Brain microvascular endothelial cell (primary cell): ENCODE measurements around the gene DIAPH3.

Experiments
- DNase-seq: peaks from one replicate; pipeline ENCODE4 v3.0.0-alpha.2; 2020
- H3K27ac ChIP-seq: fragments of 250-450 bp; sonication (Bioruptor Pico); 2 replicates; pipeline ENCODE4 v1.5.1; 2020; ENCODE audit warnings: mild to moderate bottlenecking, moderate library complexity
- H3K27me3 ChIP-seq: fragments of 250-450 bp; sonication (Bioruptor Pico); replicated peaks from 2 replicates; pipeline ENCODE4 v1.5.1; 2020; ENCODE audit warnings: mild to moderate bottlenecking
- H3K36me3 ChIP-seq: fragments of 250-450 bp; sonication (Bioruptor Pico); replicated peaks from 2 replicates; pipeline ENCODE4 v1.5.1; 2020; ENCODE audit warnings: mild to moderate bottlenecking
- H3K4me3 ChIP-seq: 2 replicates; pipeline ENCODE4 v1.5.1; 2011; ENCODE audit warnings: low read depth, mild to moderate bottlenecking, control low read depth, low read length, moderate library complexity
- CTCF ChIP-seq: IDR thresholded peaks from 2 replicates; pipeline ENCODE4 v1.5.1; 2011; ENCODE audit warnings: low read depth, mild to moderate bottlenecking, moderate library complexity, low read length, control low read depth, inconsistent platforms; ENCODE audit errors: missing control alignments
- in situ Hi-C: cut with HindIII; loops from 2 replicates; pipeline ENCODE4 v1.10.0; 2017; ENCODE audit warnings: low sequenced_read_pairs, low pct_ligation_motif_present

The DIAPH3 gene

GRCh38 chr13:59651479-59651878 is 512.2 kb downstream of the DIAPH3 start:
- H3K36me3 ChIP-seq = no peaks in the 10 kb centered on the region
- no peak for DNase-seq
- no peak overlapping the region for H3K4me3 ChIP-seq
- TF ChIP-seq CTCF = no peak
- no peaks in the 10 kb centered on the region for H3K27me3 ChIP-seq
- H3K27ac ChIP-seq = no peak overlapping the region
- in situ Hi-C loops = no loop called here

GRCh38 chr13:59643906-59644626 is 519.7 kb downstream of the DIAPH3 start:
- Histone ChIP-seq H3K27ac (no peak overlapping the region), H3K36me3 (no peaks in the 10 kb centered on the region), H3K27me3 (no peaks in the 10 kb centered on the region), H3K4me3 (no peak overlapping the region)
- TF ChIP-seq CTCF = no peak
- DNase-seq = no peak
- in situ Hi-C loops = no loop called here

GRCh38 chr13:59643364-59643841 is 520.3 kb downstream of the DIAPH3 start:
- Histone ChIP-seq H3K27ac (no peak overlapping the region), H3K36me3 (no peaks in the 10 kb centered on the region), H3K4me3 (no peak overlapping the region), H3K27me3 (no peaks in the 10 kb centered on the region)
- TF ChIP-seq CTCF = no peak
- in situ Hi-C loops = no loop called here
- no peak for DNase-seq

GRCh38 chr13:59641817-59642216 is 521.9 kb downstream of the DIAPH3 start:
- Histone ChIP-seq H3K4me3 (no peak overlapping the region), H3K36me3 (no peaks in the 10 kb centered on the region), H3K27ac (no peak overlapping the region), H3K27me3 (no peaks in the 10 kb centered on the region)
- in situ Hi-C loops = no loop called here
- no peak for DNase-seq
- no peak for TF ChIP-seq CTCF

- no peak overlapping the region for H3K4me3 ChIP-seq
- H3K27me3 ChIP-seq = no peaks in the 10 kb centered on the region
- no peaks in the 10 kb centered on the region for H3K36me3 ChIP-seq
- DNase-seq = no peak
- H3K27ac ChIP-seq = no peak overlapping the region
- TF ChIP-seq CTCF = peak; percentile 13
- in situ Hi-C loops = no loop called here
Measured at GRCh38 chr13:59641261-59641660, 522.5 kb downstream of the DIAPH3 start.

GRCh38 chr13:59638404-59638803 is 525.3 kb downstream of the DIAPH3 start:
- no peak for TF ChIP-seq CTCF
- H3K27ac ChIP-seq = no peak overlapping the region
- no peak for DNase-seq
- in situ Hi-C loops = no loop called here
- no peaks in the 10 kb centered on the region for H3K27me3 ChIP-seq
- no peaks in the 10 kb centered on the region for H3K36me3 ChIP-seq
- H3K4me3 ChIP-seq = no peak overlapping the region
